ENCODE data around the gene CITED4. TPM values are rescaled to one million over a fixed set of nuclear protein-coding genes. Genes with fewer than 3 reads are reported as not detected.

The CITED4 gene
- total and polyA plus RNA-seq, 9 of the 15 experiments (the other 6 are each of a cell fraction or from before 2014, with no cell fraction given) = 0.11 to 1.2 (median 0.17) TPM; not detected in 2

GRCh38 chr1:40840526-40841323, 21.4 kb downstream of the CITED4 start (continued):
- TF ChIP-seq STAT6 (CRISPR knock-in tag; IDR thresholded peaks at IDR 0.05) (no peak), ZNF3 (CRISPR knock-in tag; IDR thresholded peaks at IDR 0.05) (no peak), E2F4 (CRISPR knock-in tag; IDR thresholded peaks at IDR 0.05; ENCODE audit: low read depth) (no peak), PURB (CRISPR knock-in tag; IDR thresholded peaks at IDR 0.05; ENCODE audit: low read depth) (no peak), CREBBP (IDR thresholded peaks at IDR 0.05; ENCODE audit: low read depth, low read length) (no peak), CBX8 (IDR thresholded peaks at IDR 0.05; ENCODE audit: borderline replicate concordance, extremely low read depth, low read depth, low read length, poor library complexity, severe bottlenecking) (no peak), E2F5 (CRISPR knock-in tag; IDR thresholded peaks at IDR 0.05) (no peak), ATF6 (CRISPR knock-in tag; IDR thresholded peaks at IDR 0.05) (0 out of 2 replicates have a peak, but pooled peaks have one; percentile 72), ZNF436 (CRISPR knock-in tag; IDR thresholded peaks at IDR 0.05) (no peak), ZNF41 (CRISPR knock-in tag; conservative IDR thresholded peaks at IDR 0.05) (no peak), NEUROD1 (IDR thresholded peaks at IDR 0.05; ENCODE audit: borderline replicate concordance, low read depth, low read length, partially characterized antibody) (no peak), TSC22D4 (tag; IDR thresholded peaks at IDR 0.05) (no peak), LARP7 (IDR thresholded peaks at IDR 0.05) (no peak), ZNF274 (IDR thresholded peaks at IDR 0.05; ENCODE audit: borderline replicate concordance, low read depth, low read length) (no peak), ARID3A (IDR thresholded peaks at IDR 0.05; ENCODE audit: borderline replicate concordance, low read depth, low read length) (no peak), POLR2AphosphoS2 (IDR thresholded peaks at IDR 0.05; ENCODE audit: low read length) (no peak), SIX5 (IDR thresholded peaks at IDR 0.05; ENCODE audit: borderline replicate concordance in 1 of 2, insufficient read depth in 1 of 2, low read depth in 1 of 2, low read length in 2 of 2) (no peak)

Measured in K562 (cell line).